Parathyroid adenoma (tissue), 2 donors: ENCODE measurements around the gene NXF1.
A peak's percentile ranks its signal among the peaks of the same experiment; 100 is the strongest.
"Not testable (repeated sequence)": the region's sequence is repeated elsewhere in the genome, so short reads cannot be mapped to it uniquely, and the experiment has no call there.

ENCODE experiments used
- H2AFZ ChIP-seq: fragments of 300-600 bp; sonication (generic); one replicate; pipeline ENCODE4 v1.7.0; 2017; ENCODE audit warnings: antibody characterized with exemption, mild to moderate bottlenecking
- H3K27ac ChIP-seq: fragments of 300-600 bp; sonication (generic); one replicate; pipeline ENCODE4 v1.7.0; 2017
- H3K27me3 ChIP-seq: fragments of 300-600 bp; sonication (generic); one replicate; pipeline ENCODE4 v1.7.0; 2017; ENCODE audit warnings: low read length; ENCODE audit not compliant: control insufficient read depth, insufficient read depth
- H3K36me3 ChIP-seq: fragments of 300-600 bp; sonication (generic); one replicate; pipeline ENCODE4 v1.7.0; 2017; ENCODE audit warnings: low read length; ENCODE audit not compliant: control insufficient read depth, insufficient read depth
- H3K4me1 ChIP-seq: fragments of 300-600 bp; sonication (generic); one replicate; pipeline ENCODE4 v1.7.0; 2017; ENCODE audit warnings: control low read depth
- H3K4me2 ChIP-seq: fragments of 300-600 bp; sonication (generic); one replicate; pipeline ENCODE4 v1.7.0; 2017; ENCODE audit warnings: low read length
- H3K4me3 ChIP-seq: fragments of 300-600 bp; sonication (generic); one replicate; pipeline ENCODE4 v1.7.0; 2017; ENCODE audit warnings: low read depth, low read length
- H3K79me2 ChIP-seq: fragments of 300-600 bp; sonication (generic); one replicate; pipeline ENCODE4 v1.7.0; 2017; ENCODE audit warnings: control low read depth
- H3K9ac ChIP-seq: fragments of 300-600 bp; sonication (generic); one replicate; pipeline ENCODE4 v1.7.0; 2017; ENCODE audit warnings: mild to moderate bottlenecking
- H3K9me3 ChIP-seq: fragments of 300-600 bp; sonication (generic); one replicate; pipeline ENCODE4 v1.7.0; 2017; ENCODE audit warnings: low read length; ENCODE audit not compliant: control insufficient read depth
- CTCF ChIP-seq: fragments of 300-600 bp; sonication (generic); IDR thresholded peaks from one replicate; pipeline ENCODE4 v1.7.0; 2017; ENCODE audit warnings: antibody characterized with exemption, mild to moderate bottlenecking
- donor health status: primary hyperparathyroidism.

NXF1 gene

GRCh38 chr11:62777389-62777788, 27.9 kb downstream of the NXF1 start:
- no peaks in the 10 kb centered on the region for H3K9me3 ChIP-seq
- H3K27ac ChIP-seq, result no peak overlapping the region
- H2AFZ ChIP-seq, result no peak overlapping the region
- no peaks in the 10 kb centered on the region for H3K36me3 ChIP-seq
- no peak overlapping the region for H3K9ac ChIP-seq
- no peaks in the 10 kb centered on the region for H3K4me1 ChIP-seq
- H3K4me3 ChIP-seq, result no peak overlapping the region
- no peaks in the 10 kb centered on the region for H3K27me3 ChIP-seq
- TF ChIP-seq CTCF, result no peak
- H3K4me2 ChIP-seq, result no peak overlapping the region
- no peaks in the 10 kb centered on the region for H3K79me2 ChIP-seq

GRCh38 chr11:62775646-62776045, 29.6 kb downstream of the NXF1 start:
- Histone ChIP-seq H3K27ac (no peak overlapping the region), H3K4me3 (no peak overlapping the region), H2AFZ (no peak overlapping the region), H3K79me2 (no peaks in the 10 kb centered on the region), H3K4me2 (no peak overlapping the region), H3K9me3 (no peaks in the 10 kb centered on the region), H3K9ac (no peak overlapping the region), H3K27me3 (no peaks in the 10 kb centered on the region), H3K36me3 (no peaks in the 10 kb centered on the region), H3K4me1 (peaks cover 1% of the 10 kb centered on the region)
- TF ChIP-seq CTCF, result no peak

- Histone ChIP-seq H3K27me3 (no peaks in the 10 kb centered on the region), H3K27ac (no peak overlapping the region), H3K4me2 (no peak overlapping the region), H3K36me3 (no peaks in the 10 kb centered on the region), H3K4me3 (no peak overlapping the region), H2AFZ (no peak overlapping the region), H3K9me3 (no peaks in the 10 kb centered on the region), H3K79me2 (no peaks in the 10 kb centered on the region), H3K9ac (no peak overlapping the region), H3K4me1 (peaks cover 4% of the 10 kb centered on the region)
- no peak for TF ChIP-seq CTCF
These were observed 30.8 kb downstream of the NXF1 start for GRCh38 chr11:62774407-62774806.

GRCh38 chr11:62771144-62772021, 33.9 kb downstream of the NXF1 start, which contains the start of gene TAF6L:
TAF6L (plus strand) TSS chr11:62771396; CDS start chr11:62775784, 4,388 bp downstream.
- Histone ChIP-seq H2AFZ (peak within 1 kb of the TSS; percentile 88), H3K4me1 (peaks cover 4% of the 10 kb centered on the region), H3K9ac (no peak within 1 kb of the TSS), H3K4me2 (peak within 1 kb of the TSS; percentile 61), H3K27me3 (no peaks in the 10 kb centered on the region), H3K4me3 (peak within 1 kb of the TSS; percentile 68), H3K79me2 (no peaks in the 10 kb centered on the region), H3K27ac (peak within 1 kb of the TSS; percentile 78), H3K36me3 (no peaks in the 10 kb centered on the region), H3K9me3 (no peaks in the 10 kb centered on the region)
- TF ChIP-seq CTCF, result no peak

GRCh38 chr11:62770778-62771143, 34.5 kb downstream of the NXF1 start:
- Histone ChIP-seq H3K36me3 (no peaks in the 10 kb centered on the region), H3K4me1 (peaks cover 4% of the 10 kb centered on the region), H2AFZ (peak overlapping the region; percentile 88), H3K27me3 (no peaks in the 10 kb centered on the region), H3K79me2 (no peaks in the 10 kb centered on the region), H3K4me2 (peak overlapping the region; percentile 61), H3K9ac (no peak overlapping the region), H3K9me3 (no peaks in the 10 kb centered on the region), H3K27ac (peak overlapping the region; percentile 78), H3K4me3 (peak overlapping the region; percentile 68)
- no peak for TF ChIP-seq CTCF

GRCh38 chr11:62760867-62761227, 44.4 kb downstream of the NXF1 start:
- H2AFZ ChIP-seq, result peak overlapping the region; percentile 83
- H3K36me3 ChIP-seq, H3K9ac ChIP-seq, H3K27me3 ChIP-seq, H3K79me2 ChIP-seq, H3K9me3 ChIP-seq, H3K4me2 ChIP-seq, H3K4me3 ChIP-seq, H3K4me1 ChIP-seq: not testable (repeated sequence)
- H3K27ac ChIP-seq, result peak overlapping the region; percentile 61
